HT-29 (cell line): ENCODE measurements around the gene CTNNA1. TPM values are rescaled to one million over a fixed set of nuclear protein-coding genes. Genes with fewer than 3 reads are reported as not detected.
A peak's percentile ranks its signal among the peaks of the same experiment; 100 is the strongest.

ENCODE experiments used
- DNase-seq: peaks from one replicate; pipeline ENCODE4 v3.0.0-alpha.2; 2015; ENCODE audit warnings: low spot score
- total RNA-seq: library from RNA; depleted of rRNA; stranded (reverse); fragments of >200 nt; shearing (Covaris generic); gene quantifications from 2 replicates; pipeline ENCODE4 v1.2.3, GENCODE V29; 2014

Gene CTNNA1
- total RNA-seq, 1 experiment from 2014 or later, result 416 TPM

DNA sequence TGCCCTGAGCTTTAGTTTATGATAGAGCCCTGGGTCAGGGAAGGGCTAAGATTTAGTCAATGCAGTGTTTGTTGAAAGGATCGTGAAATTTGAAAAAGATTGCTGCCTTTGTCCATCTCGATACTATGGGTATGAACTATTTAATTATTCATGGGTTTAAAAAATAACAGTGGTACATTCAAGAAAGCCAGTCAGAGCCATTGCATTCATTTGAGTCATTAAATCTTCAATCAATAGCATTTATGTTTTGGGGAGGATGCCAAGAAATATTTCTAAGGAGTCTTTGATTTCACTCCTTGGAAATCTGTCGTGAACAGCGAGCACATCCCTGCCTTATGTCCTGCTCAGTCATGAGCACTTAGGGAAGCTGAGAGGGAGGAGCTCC, 176.3 kb downstream of the CTNNA1 start:
- DNase-seq, result no peak

DNA sequence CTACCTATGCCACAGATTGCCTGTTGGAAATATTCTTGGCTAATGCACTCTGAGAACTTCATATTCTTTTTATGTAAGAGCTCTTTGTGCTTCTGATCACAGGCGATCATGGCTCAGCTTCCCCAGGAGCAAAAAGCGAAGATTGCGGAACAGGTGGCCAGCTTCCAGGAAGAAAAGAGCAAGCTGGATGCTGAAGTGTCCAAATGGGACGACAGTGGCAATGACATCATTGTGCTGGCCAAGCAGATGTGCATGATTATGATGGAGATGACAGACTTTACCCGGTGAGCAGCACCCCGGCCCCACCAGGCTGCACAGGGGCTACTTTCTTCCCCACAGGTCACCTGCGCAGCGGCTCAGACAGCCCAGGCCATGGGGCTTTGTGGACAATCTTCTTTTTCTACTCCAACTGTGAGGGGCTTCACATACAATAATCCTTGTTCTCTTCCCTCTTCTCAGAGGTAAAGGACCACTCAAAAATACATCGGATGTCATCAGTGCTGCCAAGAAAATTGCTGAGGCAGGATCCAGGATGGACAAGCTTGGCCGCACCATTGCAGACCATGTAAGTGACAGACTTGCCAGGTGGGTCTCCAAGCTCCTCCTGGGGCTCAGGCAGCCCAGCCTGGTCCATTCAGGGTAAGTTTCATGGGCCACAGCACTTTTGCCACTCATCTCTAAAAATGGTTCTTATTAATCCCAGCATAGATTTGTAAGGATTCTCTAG, 177.3 kb downstream of the CTNNA1 start:
- no peak for DNase-seq

DNA sequence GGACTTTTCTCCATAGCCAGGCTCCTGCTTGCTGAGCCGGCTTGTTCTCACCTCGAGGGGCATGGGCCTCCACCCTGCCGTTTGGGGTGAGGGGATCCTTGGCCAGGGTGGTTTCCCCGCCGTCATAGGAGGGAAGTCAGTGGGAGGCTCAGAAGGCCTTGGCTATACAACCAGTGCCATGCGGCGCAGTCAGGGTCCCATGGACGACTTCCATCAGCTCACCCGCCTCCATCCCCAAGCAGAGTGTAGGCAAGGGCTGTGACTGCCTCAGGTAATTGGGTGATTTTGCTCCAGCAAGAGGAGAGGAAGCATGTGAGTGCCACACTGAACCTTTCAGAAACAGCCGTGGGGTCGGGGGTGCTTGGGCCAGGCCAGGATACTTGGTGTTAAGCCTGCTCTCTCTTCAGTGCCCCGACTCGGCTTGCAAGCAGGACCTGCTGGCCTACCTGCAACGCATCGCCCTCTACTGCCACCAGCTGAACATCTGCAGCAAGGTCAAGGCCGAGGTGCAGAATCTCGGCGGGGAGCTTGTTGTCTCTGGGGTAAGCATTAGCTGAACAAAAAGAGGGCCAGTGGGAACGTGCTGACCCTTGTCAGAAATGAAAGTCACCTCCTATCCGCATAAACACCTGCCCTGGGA, 179.1 kb downstream of the CTNNA1 start:
- peak; percentile 16 for DNase-seq

DNA sequence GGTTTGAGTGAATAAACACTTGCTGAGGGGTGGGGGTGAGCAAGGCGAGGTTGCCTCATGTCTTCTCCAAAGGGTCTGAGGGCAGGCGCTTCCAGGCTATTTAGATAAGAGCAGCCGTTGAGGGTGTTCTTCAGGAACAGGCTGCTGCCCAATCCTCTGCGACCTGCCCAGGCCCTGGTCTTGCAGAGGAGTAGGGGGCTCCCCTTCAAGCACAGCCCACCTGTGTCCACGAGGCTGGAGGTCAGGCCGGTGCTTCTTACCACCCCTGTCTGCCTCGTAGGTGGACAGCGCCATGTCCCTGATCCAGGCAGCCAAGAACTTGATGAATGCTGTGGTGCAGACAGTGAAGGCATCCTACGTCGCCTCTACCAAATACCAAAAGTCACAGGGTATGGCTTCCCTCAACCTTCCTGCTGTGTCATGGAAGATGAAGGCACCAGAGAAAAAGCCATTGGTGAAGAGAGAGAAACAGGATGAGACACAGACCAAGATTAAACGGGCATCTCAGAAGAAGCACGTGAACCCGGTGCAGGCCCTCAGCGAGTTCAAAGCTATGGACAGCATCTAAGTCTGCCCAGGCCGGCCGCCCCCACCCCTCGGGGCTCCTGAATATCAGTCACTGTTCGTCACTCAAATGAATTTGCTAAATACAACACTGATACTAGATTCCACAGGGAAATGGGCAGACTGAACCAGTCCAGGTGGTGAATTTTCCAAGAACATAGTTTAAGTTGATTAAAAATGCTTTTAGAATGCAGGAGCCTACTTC, 180.5 kb downstream of the CTNNA1 start:
- no peak for DNase-seq

DNA sequence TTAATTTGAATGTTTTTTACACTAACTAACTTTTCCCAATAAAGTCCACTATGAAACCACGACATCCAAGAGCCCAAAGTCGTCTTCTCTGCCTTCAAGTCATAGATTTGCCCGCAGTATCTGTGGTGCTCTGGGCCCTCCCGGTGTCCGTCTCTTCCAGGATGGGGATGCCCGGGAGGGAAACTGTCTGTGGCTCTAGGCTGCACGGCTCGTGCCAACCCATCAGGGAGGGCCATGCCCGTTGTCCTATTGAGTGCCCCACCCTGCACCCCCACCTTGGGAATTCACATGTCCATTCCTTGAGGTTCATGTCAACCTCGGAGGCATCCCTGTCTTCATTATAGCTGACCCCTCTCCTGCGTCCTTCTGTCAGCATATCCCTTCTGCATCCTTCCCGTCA, 181.7 kb downstream of the CTNNA1 start:
- DNase-seq, result no peak

DNA sequence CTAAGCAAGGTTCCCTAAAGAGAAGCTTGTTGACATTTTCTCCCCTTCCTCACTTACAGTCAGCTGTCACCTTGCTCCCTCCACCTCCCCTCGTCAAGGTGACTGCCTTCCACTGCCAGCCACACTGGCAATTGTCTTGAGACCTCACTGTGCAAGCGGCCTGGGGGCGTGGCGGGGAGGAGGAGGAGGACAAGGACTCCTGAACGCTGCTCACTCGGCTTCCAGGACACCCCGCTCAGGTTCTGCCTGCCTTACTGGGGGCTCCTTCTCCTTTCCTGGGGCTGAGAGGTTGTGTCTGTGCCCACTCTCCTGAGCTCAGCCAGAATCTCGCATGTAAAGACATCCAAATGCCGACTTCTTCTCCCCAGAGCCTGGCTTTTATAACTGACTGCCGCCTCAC, 182.2 kb downstream of the CTNNA1 start:
- DNase-seq, result no peak

DNA sequence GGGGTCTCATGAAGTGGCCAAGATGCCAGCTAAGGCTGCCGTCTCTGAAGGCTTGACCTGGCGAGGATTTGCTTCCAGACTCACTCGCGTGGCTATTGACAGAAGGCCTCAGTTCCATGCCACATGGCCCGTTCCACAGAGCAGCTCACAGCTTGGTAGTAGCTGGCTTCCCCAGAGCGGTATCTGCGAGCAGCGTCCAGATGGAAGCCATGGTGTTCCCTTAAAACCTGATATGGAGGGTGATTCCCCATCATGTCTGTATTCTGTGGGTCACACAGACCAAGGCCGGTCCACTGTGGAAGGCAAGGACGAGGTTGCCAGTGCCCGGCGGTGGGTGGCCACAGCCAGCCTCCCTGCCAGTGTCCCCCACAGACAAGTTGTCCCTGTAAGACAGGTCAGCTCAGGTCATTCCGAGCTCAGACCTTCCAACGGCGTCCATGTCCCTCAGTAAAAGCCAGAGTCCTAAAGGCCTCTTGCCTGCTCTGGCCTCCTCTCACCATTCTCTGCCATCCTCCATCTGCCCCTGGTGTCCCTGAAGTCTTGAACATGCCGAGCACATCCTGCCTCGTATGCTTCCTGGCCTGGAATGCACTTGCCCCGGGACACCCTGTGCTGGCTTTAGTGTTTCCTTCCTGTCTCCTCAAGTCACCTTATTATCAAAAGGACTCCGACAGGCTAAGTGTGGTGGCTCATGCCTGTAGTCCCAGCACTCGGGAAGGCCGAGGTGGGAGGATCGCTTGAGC, 183.2 kb downstream of the CTNNA1 start:
- DNase-seq, result no peak

DNA sequence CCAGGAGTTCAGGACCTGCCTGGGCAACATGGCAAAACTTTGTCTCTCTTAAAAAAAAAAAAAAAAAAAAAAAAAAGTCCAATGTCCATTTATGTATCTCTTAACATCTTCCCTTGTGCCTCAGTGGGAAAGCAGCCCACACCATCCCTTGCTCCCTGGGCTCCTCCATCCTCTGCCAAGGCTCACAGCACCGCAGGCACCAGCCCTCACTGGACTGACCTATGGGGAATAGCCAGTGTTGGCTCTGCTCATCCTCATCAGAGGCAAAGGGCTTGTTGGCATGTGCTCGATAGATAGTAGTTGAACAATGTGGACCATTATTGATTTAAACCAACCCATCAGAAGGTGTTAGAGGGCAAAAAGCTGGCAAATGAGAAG, 183.7 kb downstream of the CTNNA1 start:
- DNase-seq, result no peak

DNA sequence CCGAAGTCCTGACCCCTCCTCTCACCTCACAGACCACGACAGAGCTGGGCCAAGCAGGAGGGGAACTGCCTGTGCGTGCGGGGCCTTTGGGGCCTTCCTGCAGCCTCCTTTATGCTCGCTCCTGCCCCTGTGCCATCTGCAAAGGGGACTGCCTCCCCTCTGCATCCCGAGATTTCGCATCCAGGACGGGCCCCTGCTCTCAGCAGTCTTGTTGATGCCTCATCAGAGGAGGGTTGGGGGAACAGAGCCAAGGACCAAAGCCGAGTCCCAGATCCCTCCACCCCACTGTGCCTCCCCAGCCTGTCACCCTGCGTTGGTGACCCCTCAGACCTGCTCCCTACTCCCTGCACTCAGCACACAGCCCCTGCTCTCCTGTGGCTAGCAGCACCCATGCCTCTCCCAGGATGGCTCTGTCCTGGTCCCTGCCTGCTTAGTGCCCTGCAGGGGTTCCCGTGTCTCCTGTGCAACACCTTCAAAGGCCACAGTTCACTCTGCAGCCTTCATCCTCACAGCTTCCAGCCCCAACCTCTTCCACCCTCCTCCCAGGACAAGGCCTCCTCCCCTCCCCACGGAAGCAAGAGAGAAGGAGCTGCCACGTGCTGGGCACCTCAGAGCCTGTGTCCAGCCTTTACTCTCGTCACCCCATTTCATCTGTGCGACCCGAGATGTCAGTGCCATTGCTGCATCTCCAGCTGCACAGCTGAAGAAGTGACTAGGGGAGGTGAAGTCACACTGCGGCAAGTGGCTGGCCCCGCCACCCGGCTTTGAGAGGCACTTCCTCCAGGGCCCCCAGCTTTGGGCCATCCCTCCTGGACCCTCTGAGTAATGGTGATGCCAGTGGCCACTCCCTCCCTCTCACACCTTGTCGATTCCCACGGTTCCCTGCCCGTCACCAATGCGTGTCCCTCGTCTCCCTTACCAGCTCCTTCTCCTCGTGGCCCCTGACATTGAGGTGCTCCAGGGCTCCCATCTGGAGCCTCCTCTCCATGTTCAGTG, 184.5 kb downstream of the CTNNA1 start:
- DNase-seq, result no peak

DNA sequence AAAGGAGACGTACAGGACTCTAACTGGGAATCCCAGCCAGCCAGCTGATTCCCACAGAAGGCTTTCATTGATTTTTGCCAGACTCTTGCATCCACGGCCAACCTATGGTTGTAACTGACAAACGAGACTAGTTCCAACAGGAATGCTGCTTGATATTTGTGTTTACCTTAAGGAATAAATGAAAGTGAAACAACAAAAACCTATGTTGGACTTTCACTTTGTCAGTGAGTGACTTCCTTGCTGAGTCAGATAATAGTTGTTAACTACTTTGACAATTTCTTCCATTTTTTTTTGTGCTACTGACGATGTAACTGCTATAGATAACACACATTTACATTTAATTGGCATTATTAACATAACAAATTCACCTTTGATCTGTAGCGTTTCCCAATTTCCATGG, 185.3 kb downstream of the CTNNA1 start:
- no peak for DNase-seq

DNA sequence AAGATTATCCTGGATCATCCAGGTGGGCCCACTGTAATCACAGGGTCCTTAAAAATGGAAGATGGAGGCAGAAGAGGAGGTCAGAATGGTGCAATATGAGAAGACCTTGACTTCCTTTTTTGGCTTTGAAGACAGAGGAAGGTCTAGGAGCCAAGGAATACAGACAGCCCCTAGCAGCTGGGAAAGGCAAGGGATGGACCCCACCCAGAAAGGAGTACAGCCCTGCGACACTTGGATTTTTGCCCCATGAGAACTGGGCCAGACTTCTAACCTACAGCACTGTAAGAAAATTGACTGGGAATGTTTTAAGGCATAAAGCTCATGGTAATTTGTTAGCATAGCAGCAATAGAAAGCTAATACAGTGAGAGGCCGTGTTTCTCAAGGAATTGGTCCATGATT, 188.8 kb downstream of the CTNNA1 start:
- DNase-seq, result no peak

DNA sequence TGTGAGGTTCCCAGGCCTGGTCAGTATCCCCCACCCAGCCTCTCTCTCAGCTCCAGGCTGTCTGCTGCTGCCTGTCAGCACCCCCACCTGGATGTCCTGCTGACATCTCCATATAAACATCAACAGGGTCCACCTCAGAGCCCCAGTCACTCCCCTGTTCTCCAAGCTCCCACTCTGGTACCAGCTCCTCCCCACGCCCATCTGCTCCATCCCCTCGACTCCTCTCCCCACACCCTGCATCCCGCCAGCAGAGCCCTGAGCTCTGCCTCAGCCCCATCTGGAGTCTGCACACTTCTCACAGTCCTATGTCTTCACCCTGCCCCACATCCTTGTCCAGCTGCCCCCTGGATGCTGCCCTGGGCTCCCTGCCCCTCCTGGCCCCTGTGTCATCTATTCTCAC, 189.6 kb downstream of the CTNNA1 start:
- DNase-seq, result no peak

DNA sequence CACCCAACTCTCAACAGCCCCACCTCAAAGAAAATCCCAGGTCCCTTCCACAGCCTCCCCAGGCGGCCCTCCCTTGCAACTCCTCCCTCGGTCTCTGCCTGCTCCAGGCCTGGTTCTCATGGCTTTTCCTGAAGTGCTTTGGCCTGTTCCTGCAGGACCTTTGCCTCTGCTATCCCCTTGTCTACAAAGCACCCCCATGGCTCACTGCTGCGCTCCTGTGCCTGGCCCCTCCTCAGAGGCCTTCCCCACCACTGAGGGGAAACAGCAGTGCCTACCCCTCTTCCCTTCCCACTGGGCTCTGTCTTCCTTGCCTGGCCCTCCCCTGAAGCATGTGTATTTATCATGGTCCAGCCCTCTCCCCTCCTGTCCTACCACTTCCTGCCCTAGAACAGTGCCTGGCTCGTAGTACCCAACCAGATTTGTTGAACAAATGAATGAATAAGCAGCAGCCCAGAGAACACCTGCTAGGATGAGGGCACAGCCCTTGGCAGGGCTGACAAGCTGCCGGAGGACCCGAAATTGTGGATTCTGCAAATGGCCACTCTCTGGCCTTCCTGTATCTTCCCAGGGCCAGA, 190.5 kb downstream of the CTNNA1 start:
- no peak for DNase-seq

DNA sequence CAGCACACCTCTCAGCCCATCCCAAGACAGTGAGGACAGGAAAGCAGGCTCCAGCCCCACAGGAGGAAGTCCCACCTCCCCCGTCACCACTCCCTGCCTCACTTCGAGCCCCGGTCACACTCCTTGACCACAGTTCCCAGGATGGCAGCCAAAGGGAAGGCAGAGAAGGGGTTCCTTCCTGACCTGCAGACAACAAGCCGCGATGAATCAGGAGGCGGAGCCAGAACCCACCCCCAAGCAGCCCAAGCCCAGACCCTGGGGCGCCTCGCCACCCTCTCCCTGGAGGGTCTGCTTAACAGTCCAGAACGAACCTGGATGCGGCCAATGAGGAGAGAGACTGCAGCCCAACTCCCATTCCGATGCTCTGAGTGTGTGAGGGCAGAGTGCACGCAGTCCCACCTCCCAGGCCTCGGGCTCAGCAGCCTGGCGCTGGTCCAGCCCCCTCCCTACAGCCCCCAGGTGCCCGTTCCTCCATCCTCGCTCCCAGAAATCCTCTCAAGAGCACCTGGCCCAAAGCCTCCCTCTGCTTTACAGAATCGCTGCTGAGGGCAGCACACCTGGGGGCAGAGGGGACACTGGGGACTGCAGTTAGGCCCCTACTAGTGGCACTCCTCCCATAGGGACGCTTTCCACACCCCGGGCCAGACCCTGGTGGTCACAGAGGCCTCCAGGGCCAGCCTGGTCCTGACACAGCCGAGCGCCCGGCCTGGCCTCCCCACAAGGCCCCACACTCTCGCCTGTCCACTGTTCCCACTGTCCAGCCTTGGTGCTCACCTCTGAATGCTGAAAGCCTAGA, 191.5 kb downstream of the CTNNA1 start:
- no peak for DNase-seq

DNA sequence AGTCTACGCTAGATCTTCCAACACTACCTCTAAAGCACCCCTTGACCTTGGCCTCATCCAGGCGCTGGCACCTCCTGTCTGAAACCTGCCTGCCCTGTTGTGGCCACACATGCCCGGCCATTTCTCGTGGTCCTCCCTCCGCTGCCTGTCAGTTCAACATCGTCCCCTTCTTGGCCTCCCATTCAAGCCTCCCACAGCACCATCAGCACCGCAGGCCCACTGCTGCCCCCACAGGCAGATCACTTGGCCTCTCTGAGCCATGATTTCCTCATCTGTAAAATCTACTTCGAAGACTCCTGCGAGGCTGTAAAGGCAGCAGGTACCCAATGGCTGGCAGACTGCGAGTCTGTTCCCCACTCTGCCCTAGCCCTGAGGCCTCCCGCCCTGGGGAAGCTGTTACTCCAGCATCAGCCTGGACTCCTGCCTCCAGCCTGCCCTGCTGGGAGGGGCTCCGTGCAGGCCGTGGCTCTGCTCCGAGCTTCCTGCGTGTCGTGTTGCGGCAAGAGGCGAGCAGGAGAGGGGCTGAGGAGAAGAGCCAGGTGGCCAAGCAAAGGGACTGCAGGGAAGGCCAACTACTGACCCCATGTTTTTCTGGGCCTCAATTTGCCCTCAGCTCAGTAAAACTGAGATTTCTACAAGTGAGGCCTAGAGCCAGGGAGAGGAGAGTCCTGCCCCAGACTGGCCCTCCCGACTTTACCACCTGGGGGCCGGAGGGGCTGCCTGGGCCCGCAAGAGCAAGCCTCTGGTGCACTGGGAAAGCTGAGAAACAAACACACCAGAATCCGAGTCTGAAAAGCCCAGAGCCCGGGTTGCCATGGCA, 192.4 kb downstream of the CTNNA1 start:
- no peak for DNase-seq

DNA sequence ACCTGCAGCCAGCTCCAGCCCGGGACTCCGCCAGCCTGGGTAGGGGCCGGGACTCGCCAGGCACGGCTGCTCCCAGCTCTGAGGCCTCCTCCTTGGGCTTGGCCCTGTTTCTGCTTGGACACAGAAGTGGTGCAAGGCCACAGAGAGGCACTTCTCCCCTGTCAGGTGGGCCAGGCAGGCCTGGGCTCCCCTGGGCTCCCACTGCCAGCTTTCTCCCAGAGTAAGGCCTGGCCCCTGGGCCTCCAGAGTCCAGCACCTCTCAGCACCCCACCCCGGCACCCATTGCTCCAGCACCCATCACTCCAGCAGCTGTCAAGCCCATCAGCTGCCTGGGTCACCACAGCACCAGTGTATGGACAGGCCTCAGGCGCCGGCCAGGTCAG, 193.0 kb downstream of the CTNNA1 start:
- no peak for DNase-seq

DNA sequence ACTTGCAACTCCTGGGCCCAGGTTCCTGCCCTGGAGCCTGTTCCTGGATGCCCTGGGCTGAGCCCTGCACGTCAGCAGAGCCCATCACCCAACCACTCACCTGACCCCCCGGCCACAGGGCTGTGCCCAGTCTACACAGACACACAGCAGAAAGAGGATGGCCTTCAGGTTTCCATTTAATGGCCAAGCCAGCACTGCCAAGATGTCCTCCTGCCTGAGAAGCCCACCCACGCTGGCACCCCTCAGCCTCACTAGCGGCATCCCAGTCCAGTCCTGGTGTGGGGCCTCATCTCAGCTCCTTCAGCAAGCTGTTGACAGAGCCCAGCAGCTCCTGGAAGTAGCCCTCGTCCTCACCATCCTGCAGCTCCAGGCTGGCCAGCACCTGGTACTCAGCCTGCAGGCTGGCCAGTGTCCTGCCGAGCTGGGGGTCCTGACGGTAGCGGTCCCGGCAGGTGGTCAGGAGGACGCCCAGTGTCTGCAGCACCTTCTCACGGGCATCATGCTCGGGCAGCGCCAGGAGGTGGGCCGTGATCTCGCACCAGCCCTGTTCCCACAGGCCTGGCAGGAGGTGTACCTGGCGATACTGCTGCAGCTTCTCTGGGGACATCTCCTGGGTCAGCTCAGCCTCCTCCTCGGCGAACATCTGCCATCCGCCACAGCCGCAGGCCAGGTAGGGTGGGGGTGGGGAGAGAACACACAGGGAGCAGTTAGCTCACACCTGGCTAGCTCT, 193.8 kb downstream of the CTNNA1 start:
- no peak for DNase-seq

DNA sequence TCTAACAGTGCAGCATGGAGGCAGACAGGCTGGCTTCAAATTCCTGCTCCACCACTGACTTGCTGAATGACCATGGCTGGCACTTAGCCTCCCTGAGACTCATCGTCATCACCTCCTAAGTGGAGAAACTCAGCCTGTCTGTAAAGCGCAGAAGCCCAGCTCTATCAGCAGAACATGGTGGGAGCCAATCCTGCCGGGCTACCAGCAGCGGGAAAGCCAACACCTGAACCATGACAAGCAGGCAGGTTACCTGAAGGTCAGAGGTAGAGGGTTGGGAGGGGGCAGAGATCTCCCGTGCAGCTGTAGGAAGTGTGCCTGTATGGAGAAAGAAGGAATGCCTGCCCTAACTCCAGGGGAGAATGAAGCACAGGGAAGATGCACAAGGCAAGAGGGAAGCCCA, 194.6 kb downstream of the CTNNA1 start:
- DNase-seq, result no peak
